OCI-LY1 (cell line): ENCODE measurements around the gene HIGD2A.

Experiments
- EZH2 ChIP-seq: fragments of 200-600 bp; sonication (generic), shearing (Covaris generic); IDR thresholded peaks from 2 replicates; pipeline ENCODE4 v1.8.0; 2017; ENCODE audit warnings: borderline replicate concordance, mixed run types, mild to moderate bottlenecking, antibody characterized with exemption, low read length, moderate library complexity, mixed read lengths
- TF ChIP-seq, protein P1 (sequence below): fragments of 200-600 bp; sonication (generic), shearing (Covaris generic); IDR thresholded peaks from 2 replicates; pipeline ENCODE4 v1.5.1; 2017; ENCODE audit warnings: mild to moderate bottlenecking, antibody characterized with exemption, low read length, moderate library complexity, mixed read lengths

- TF ChIP-seq, protein P1, sequence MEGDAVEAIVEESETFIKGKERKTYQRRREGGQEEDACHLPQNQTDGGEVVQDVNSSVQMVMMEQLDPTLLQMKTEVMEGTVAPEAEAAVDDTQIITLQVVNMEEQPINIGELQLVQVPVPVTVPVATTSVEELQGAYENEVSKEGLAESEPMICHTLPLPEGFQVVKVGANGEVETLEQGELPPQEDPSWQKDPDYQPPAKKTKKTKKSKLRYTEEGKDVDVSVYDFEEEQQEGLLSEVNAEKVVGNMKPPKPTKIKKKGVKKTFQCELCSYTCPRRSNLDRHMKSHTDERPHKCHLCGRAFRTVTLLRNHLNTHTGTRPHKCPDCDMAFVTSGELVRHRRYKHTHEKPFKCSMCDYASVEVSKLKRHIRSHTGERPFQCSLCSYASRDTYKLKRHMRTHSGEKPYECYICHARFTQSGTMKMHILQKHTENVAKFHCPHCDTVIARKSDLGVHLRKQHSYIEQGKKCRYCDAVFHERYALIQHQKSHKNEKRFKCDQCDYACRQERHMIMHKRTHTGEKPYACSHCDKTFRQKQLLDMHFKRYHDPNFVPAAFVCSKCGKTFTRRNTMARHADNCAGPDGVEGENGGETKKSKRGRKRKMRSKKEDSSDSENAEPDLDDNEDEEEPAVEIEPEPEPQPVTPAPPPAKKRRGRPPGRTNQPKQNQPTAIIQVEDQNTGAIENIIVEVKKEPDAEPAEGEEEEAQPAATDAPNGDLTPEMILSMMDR, result no peak
- no peak for TF ChIP-seq EZH2
These were observed 23.7 kb upstream of the HIGD2A start for GRCh38 chr5:176364765-176365350.
